PC-3 (cell line): ENCODE measurements around the gene SLC39A11. TPM values are rescaled to one million over a fixed set of nuclear protein-coding genes. Genes with fewer than 3 reads are reported as not detected.

Source experiments
- ATAC-seq: fragments of 200-7000 bp; cut with Tn5 transposase; 2 replicates; pipeline ENCODE4 v1.9.1; 2020; ENCODE audit warnings: mild to moderate bottlenecking, moderate library complexity
- BruUV-seq: library from RNA; stranded (reverse); fragments of 400-500 nt; replicated peaks from 2 replicates; lab custom pipeline; 2021; lab: Mats Ljungman, UMichigan
- CTCF ChIA-PET: fragments of 300-600 bp; sonication (Branson Sonifier 250); formaldehyde crosslinking; loops from one replicate; lab custom pipeline; 2022; ENCODE audit warnings: antibody characterized with exemption; lab: Charles Lee
- POLR2A ChIA-PET: fragments of 300-600 bp; sonication (Branson Sonifier 250); formaldehyde crosslinking; loops from one replicate; lab custom pipeline; 2022; ENCODE audit warnings: antibody characterized with exemption; ENCODE audit not compliant: unreplicated experiment; lab: Charles Lee
- DNase-seq: peaks from one replicate; pipeline ENCODE4 v3.0.0-alpha.2; 2015
- H2AFZ ChIP-seq: fragments of 300-600 bp; sonication (generic); 2 replicates; pipeline ENCODE4 v1.6.0; 2016; ENCODE audit warnings: antibody characterized with exemption, low read length
- H3F3A ChIP-seq: fragments of 300-600 bp; sonication (generic); one replicate; pipeline ENCODE4 v1.6.0; 2017; ENCODE audit warnings: antibody characterized with exemption, low read length, control low read depth, mild to moderate bottlenecking; ENCODE audit not compliant: unreplicated experiment
- H3K27ac ChIP-seq: fragments of 300-600 bp; sonication (generic); 2 replicates; pipeline ENCODE4 v1.5.1; 2016; ENCODE audit warnings: mild to moderate bottlenecking, low read length
- H3K27me3 ChIP-seq: fragments of 300-600 bp; sonication (generic); 2 replicates; pipeline ENCODE4 v1.6.1; 2016; ENCODE audit warnings: low read length, mixed read lengths
- H3K36me3 ChIP-seq: fragments of 300-600 bp; sonication (generic); 2 replicates; pipeline ENCODE4 v1.6.1; 2016; ENCODE audit warnings: low read depth, mixed run types, low read length, mixed read lengths
- H3K4me1 ChIP-seq: fragments of 300-600 bp; sonication (generic); 2 replicates; pipeline ENCODE4 v1.5.1; 2016; ENCODE audit warnings: low read length; ENCODE audit not compliant: insufficient read depth
- H3K4me2 ChIP-seq: fragments of 300-600 bp; sonication (generic); 2 replicates; pipeline ENCODE4 v1.6.0; 2016; ENCODE audit warnings: low read length
- H3K4me3 ChIP-seq: fragments of 300-600 bp; sonication (generic); 2 replicates; pipeline ENCODE4 v1.5.1; 2016; ENCODE audit warnings: mild to moderate bottlenecking, low read length, mixed read lengths
- H3K79me2 ChIP-seq: fragments of 300-600 bp; sonication (generic); 2 replicates; pipeline ENCODE4 v1.6.1; 2017; ENCODE audit warnings: low read length, mixed read lengths
- H3K9ac ChIP-seq: fragments of 300-600 bp; sonication (generic); 2 replicates; pipeline ENCODE4 v1.6.0; 2016; ENCODE audit warnings: mild to moderate bottlenecking, low read length
- H3K9me2 ChIP-seq: fragments of 300-600 bp; sonication (generic); replicated peaks from 2 replicates; pipeline ENCODE4 v1.6.1; 2016; ENCODE audit warnings: mixed run types, low read length, mixed read lengths
- H3K9me3 ChIP-seq: fragments of 300-600 bp; sonication (generic); 2 replicates; pipeline ENCODE4 v1.6.1; 2016; ENCODE audit warnings: low read length, mixed read lengths
- H4K20me1 ChIP-seq: fragments of 300-600 bp; sonication (generic); 2 replicates; pipeline ENCODE4 v1.6.1; 2016; ENCODE audit warnings: low read length, mixed read lengths
- CTCF ChIP-seq: fragments of 300-600 bp; sonication (generic); conservative IDR thresholded peaks from 2 replicates; pipeline ENCODE4 v1.5.1; 2017; ENCODE audit warnings: antibody characterized with exemption, low read depth, mild to moderate bottlenecking, low read length
- EZH2 ChIP-seq: fragments of 300-600 bp; sonication (generic); IDR thresholded peaks from one replicate; pipeline ENCODE4 v1.6.1; 2017; ENCODE audit warnings: antibody characterized with exemption, mild to moderate bottlenecking, low read length; ENCODE audit not compliant: unreplicated experiment
- EZH2phosphoT487 ChIP-seq: fragments of 300-600 bp; sonication (generic); IDR thresholded peaks from 2 replicates; pipeline ENCODE4 v1.6.1; 2018; ENCODE audit warnings: mild to moderate bottlenecking, antibody characterized with exemption, low read length, borderline replicate concordance
- intact Hi-C: fragments of 100-400 bp; cut with micrococcal nuclease; formaldehyde crosslinking; loops from 2 replicates; pipeline ENCODE4 v1.9.0; 2023
- total RNA-seq: library from RNA; depleted of rRNA; stranded (reverse); fragments of >200 nt; gene quantifications from 2 replicates; pipeline ENCODE4 v1.2.3, GENCODE V29; 2014

The SLC39A11 gene
- total RNA-seq, 1 experiment from 2014 or later: 37.7 TPM

GRCh38 chr17:73029021-73029420 lies 63.5 kb downstream of the SLC39A11 start:
- ATAC-seq (no peak), DNase-seq (no peak)
- Histone ChIP-seq H3K79me2 (no peaks in the 10 kb centered on the region), H4K20me1 (no peaks in the 10 kb centered on the region), H3K9ac (no peak overlapping the region), H3K9me3 (no peaks in the 10 kb centered on the region), H3K36me3 (0 out of 2 replicates have a peak, but pooled peaks cover 7% of the 10 kb centered on the region), H3K4me3 (no peak overlapping the region), H3K4me1 (no peaks in the 10 kb centered on the region), H3F3A (no peaks in the 10 kb centered on the region), H3K27me3 (no peaks in the 10 kb centered on the region), H3K9me2 (no peaks in the 10 kb centered on the region), H3K27ac (no peak overlapping the region), H2AFZ (no peak overlapping the region), H3K4me2 (no peak overlapping the region)
- ChIA-PET POLR2A (no interaction called here), CTCF (no interaction called here)
- TF ChIP-seq CTCF: no peak
- no peak for TF ChIP-seq EZH2
- TF ChIP-seq EZH2phosphoT487: no peak
- intact Hi-C loops: no loop called here
- BruUV-seq: no TSS peak

GRCh38 chr17:73028299-73028755 lies 64.2 kb downstream of the SLC39A11 start:
- CTCF ChIA-PET: no interaction called here
- no TSS peak for BruUV-seq
- ATAC-seq: no peak
- no peaks in the 10 kb centered on the region for H3F3A ChIP-seq
- H3K4me2 ChIP-seq: no peak overlapping the region
- no peak overlapping the region for H3K9ac ChIP-seq
- no peaks in the 10 kb centered on the region for H4K20me1 ChIP-seq
- H3K27ac ChIP-seq: no peak overlapping the region
- no peak overlapping the region for H2AFZ ChIP-seq
- H3K9me2 ChIP-seq: no peaks in the 10 kb centered on the region
- H3K4me3 ChIP-seq: no peak overlapping the region
- no peaks in the 10 kb centered on the region for H3K9me3 ChIP-seq
- POLR2A ChIA-PET: no interaction called here
- no peaks in the 10 kb centered on the region for H3K79me2 ChIP-seq
- TF ChIP-seq CTCF (no peak), EZH2phosphoT487 (no peak), EZH2 (no peak)
- DNase-seq: no peak
- intact Hi-C loops: no loop called here
- H3K27me3 ChIP-seq: no peaks in the 10 kb centered on the region
- H3K36me3 ChIP-seq: 0 out of 2 replicates have a peak, but pooled peaks cover 7% of the 10 kb centered on the region
- no peaks in the 10 kb centered on the region for H3K4me1 ChIP-seq

- Histone ChIP-seq H3K9me2 (no peaks in the 10 kb centered on the region), H3K36me3 (0 out of 2 replicates have a peak, but pooled peaks cover 7% of the 10 kb centered on the region), H3K9ac (no peak overlapping the region), H3K9me3 (no peaks in the 10 kb centered on the region), H2AFZ (no peak overlapping the region), H3K27me3 (no peaks in the 10 kb centered on the region), H3K27ac (no peak overlapping the region), H3F3A (no peaks in the 10 kb centered on the region), H3K4me1 (no peaks in the 10 kb centered on the region), H3K4me3 (no peak overlapping the region), H4K20me1 (no peaks in the 10 kb centered on the region), H3K4me2 (no peak overlapping the region), H3K79me2 (no peaks in the 10 kb centered on the region)
- intact Hi-C loops: no loop called here
- DNase-seq (no peak), ATAC-seq (no peak)
- POLR2A ChIA-PET: no interaction called here
- TF ChIP-seq EZH2 (no peak), EZH2phosphoT487 (no peak), CTCF (no peak)
- no TSS peak for BruUV-seq
- CTCF ChIA-PET: no interaction called here
Measured at GRCh38 chr17:73027130-73027741, 65.3 kb downstream of the SLC39A11 start.
